GM18519 (cell line): ENCODE data around the gene PRPS1.
A peak's percentile ranks its signal among the peaks of the same experiment; 100 is the strongest.
"Not testable (repeated sequence)": the region's sequence is repeated elsewhere in the genome, so short reads cannot be mapped to it uniquely, and the experiment has no call there.

Experiments
- ATAC-seq: cut with Tn5 transposase; IDR thresholded peaks from one replicate; pipeline ENCODE4 v1.9.1; 2021; ENCODE audit warnings: mild to moderate bottlenecking, moderate library complexity; ENCODE audit not compliant: unreplicated experiment, low FRiP score

The PRPS1 gene

GRCh38 chrX:107628662-107629539, 591 bp downstream of the PRPS1 start:
- no peak for ATAC-seq

DNA sequence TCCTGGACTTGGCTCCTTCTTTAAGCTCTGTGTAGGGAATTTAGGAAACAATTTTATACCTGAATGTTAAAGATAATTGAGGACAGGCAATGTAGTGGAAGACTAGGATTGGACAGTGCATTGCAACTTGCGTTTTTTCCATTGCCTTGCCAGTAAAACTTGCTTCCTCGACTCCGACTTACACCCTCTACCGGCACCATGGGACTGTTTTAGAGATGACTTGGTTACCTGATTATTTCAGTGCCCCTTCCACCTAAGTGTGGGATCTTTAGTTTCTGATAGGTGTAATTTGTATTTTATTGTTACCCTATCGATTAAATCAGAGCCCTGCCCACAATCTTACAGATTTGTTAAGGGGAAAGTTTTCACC, 1.2 kb downstream of the PRPS1 start:
- no peak for ATAC-seq

DNA sequence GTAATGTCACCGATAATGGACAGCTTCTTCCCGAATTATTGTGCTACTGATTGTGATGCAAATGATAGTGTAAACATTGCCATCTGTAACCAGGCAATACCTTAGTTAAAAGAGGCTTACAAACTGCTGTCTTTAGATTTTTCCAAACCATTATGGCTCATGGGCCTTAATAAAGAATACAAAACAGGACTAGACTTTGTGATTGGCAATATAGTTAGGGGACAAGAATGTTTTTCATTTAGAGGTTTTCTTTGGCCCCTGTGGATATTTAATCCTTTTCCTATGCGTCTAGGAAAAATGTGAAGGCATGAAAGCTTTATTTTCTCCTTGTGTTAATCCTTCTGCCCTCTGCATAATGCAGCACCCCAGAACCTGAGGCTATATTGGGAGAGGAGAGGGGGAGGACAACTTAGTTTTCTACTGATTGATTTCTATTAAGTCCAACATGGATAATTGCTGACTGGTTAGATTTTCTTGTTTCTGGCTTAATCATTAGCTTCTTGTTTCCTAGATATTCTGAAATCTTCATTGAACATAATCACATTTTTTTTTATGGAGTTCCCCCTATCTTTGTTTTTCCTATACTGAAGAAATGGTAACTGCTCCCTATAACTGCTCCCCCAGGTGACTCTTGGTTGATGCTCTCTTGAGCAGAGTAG, 1.9 kb downstream of the PRPS1 start:
- ATAC-seq = no peak

- no peak for ATAC-seq
Observed at GRCh38 chrX:107632346-107632745, 4.0 kb downstream of the PRPS1 start.

DNA sequence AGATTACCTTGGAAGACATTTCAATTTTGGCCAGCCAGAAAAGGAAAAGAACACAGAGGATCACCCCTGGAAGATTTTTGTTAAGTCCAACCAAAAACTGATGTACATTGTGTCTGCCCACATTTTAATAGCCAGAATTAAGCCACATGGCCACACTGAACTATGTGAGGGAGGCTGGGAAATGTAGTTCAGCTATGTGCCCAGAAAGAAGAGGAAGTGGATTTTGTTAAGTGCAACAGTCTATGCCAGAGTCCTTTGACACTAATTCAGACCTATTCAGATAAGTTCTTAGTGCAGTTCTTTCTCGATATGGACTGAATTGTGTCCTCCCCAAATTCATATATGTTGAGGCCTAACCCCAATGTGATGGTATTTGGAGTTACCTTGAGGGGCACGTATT, 18.4 kb downstream of the PRPS1 start:
- no peak for ATAC-seq

- no peak for ATAC-seq
Observed at GRCh38 chrX:107648332-107648731, 20.0 kb downstream of the PRPS1 start.

GRCh38 chrX:107654566-107654871, 26.2 kb downstream of the PRPS1 start:
- ATAC-seq = no peak

DNA sequence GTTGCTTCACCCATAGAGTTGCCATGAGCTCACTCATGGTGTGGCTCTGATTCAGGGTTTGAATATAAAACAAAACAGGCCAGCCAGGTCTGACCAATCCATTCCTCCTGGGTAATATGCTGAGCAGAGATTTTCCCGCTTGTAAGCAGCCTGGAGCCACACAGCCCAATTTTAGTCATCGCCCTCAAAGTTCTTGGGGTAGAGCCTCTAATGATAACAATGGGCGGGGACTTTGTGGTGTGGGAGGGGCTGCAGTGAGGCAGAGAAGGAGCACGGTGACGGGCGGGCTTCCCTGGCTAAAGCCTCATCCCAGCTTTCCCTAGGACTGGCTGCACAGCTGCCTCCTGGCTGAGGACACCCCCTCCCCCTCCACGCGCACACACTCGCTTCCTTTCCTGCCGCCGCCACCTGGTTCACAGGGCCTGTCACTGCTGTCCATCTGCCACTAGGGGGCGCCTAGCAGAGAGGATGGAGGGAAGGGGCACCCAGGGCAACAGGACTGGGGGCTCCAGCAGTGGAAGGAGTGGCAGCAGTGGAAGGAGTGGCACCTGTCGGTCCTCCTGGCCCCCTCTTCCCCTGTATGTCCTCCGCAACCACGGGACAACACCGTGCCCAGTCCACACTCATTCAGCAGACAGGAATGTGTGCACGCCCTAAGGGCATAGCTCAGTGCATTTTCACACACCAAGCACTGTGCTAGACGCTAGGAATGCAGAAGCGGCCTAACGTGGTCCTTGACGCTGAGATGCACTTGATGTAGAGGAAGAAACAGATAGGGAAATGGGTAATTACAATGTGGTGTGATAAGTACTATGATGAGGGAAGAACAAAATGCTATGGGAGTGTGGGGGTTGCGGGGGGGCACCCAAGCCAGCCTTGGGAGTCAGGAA, 26.8 kb downstream of the PRPS1 start:
- ATAC-seq = peak; percentile 56

DNA sequence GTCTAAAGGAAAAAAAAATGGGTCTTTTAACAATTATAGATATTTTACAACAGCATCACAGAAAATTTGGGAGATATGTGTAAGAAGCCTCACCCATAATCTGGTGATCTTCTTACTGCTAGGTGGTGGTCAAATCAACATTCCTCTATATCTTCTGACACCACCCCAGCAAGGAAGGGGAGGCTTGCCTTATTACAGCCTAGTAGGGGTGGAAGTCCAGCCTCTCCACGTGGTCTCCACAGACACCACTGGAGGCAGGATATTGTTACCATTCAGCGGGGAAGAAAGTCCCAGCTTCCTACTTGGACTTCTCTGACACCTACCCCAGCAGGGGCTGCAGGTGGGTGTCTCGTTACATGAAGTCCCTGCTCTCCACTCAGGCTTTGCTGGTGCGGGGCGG, 28.7 kb downstream of the PRPS1 start:
- ATAC-seq = no peak

GRCh38 chrX:107658660-107659059, 30.4 kb downstream of the PRPS1 start:
- ATAC-seq = no peak

DNA sequence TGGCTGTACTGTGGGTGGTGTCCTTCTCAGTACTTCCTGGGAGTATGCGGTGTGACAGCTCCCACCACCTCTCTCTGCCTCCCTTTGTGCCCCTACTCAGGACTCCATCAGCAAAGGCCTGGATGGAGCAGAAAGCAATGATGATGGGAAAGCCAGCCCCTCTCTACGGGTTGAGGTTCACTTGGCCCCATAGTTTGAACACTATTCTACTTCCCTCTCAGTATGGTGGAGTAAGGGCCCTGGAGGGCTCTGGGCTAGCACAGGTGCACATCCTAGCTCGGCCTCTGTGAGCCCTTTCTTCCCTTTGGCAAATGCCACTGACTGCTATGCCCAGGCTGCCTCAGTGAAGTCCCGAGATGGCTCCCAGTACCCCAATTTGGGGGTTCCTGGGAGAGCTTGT, 31.0 kb downstream of the PRPS1 start:
- no peak for ATAC-seq

DNA sequence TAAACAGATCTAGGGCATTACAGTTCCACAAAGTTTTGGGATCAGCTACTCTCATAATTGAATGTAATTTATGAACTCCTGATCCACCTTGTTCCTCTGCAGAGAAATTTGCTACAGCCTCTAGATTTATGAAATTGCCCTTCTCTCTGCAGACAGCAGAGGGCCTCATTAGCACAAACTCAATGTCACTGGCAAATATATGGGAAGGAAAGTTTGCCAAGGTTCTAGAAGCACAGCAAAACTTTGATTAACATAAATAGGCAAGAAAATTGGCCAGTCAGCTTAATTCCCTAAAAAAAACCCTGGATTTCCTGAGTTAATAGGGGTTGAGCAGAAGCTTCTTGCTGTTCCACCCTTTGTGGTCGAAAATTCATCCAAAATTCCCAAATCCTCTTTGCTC, 31.5 kb downstream of the PRPS1 start:
- no peak for ATAC-seq

DNA sequence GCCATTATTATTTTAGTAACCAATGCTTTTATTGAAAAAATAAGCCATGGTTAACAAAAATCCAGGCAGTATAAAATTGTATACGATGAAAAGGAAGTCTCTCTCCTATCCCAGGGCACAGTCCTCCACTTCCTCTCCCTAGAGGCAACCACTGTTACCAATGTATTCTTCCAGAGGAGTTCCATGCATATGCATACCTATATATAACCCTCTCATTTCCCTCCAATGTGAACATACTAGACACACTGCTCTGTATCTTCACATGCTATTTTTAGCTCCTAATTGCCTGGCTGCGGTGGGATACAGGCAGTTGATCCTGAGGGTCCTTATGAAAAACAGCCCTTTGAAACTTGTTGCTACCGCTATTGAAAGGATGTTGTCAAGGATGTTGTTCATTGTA, 33.8 kb downstream of the PRPS1 start:
- no peak for ATAC-seq

DNA sequence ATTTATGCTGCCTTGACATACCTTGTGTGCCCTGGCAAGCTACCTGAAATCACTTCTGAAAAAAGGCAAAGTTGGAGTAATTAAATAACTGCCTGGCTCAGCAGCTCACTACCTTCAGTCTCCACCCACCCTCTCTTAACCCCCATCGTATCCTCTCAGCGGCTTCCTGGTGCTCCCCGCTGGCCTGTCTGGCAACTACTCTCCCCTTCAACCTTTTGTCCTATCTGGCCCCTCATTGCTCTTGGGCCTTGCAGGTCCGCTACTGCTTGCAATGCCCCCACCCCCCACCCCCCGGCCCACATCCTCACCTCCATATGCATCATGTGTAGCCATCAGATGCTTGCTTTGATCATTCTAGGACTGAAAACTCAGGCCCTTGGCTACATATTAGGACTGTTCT, 34.5 kb downstream of the PRPS1 start:
- ATAC-seq = no peak

DNA sequence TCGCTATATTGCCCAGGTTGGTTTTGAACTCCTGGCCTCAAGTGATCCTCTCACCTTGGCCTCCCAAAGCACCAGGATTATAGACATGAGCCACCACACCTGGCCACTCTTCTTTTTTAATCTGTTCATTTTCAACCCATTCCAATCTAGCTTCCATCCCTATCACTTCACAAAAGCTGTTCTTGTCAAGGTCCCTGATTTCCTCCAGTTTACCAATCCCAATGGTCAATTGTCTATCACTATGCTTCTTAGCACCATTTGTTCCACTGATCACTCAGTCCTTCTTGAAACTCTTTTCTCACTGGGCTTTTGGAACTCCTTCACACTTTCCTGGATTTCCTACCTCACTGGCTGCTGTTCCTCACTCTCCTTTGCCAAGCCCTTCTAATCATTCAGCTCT, 38.6 kb downstream of the PRPS1 start:
- ATAC-seq = no peak

- no peak for ATAC-seq
Observed at GRCh38 chrX:107667426-107667825, 39.1 kb downstream of the PRPS1 start.

GRCh38 chrX:107668710-107669109, 40.4 kb downstream of the PRPS1 start:
- ATAC-seq = not testable (repeated sequence)

GRCh38 chrX:107669261-107669660, 41.0 kb downstream of the PRPS1 start:
- ATAC-seq = no peak

DNA sequence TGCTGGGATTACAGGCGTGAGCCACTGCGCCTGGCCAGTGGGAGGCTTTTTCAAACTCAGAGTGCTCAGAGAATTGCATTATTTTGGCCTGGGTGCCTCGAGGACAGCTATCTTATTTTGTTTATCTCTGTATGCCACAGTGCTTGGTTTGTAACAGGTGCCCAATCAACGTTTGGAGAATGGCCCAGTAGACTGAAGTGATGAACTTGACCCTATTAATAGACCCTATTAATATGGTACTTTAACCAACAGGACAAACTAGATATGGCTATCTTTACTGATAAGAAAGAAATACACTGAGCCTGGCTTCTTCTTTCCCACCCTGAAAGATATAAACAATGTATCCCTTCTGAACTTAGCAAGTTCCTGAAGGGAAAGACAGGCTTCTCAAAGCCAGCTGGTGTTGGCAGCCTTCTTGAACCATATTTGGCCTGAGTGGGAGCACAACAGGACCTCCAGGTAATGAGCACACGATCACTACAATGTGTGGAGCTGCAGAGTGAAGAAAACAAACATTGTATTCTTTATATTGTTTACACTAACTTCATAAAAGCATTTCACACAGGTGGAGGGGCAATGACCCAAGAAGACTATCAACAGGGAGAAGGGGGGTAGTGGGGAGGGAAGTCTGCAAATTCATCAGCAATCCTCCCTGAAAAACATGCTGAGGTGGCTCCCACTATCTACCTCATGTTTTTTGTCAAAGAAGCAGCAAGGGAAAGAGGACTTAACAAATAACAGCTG, 41.7 kb downstream of the PRPS1 start:
- ATAC-seq = no peak

DNA sequence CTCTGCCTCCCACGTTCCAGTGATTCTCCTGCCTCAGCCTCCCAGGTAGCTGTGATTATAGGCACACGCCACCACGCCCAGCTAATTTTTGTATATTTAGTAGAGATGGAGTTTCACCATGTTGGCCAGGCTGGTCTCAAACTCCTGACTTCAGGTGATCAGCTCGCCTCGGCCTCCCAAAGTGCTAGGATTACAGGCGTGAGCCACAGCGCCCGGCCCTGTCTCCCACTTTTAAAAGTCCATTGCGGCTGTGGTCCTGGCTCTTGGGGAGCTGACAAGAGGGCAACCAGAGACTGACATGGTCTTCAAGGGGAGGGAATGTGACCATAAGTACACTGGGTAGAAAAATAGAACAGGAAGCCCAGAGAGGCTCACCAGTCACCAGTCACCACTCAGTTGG, 42.9 kb downstream of the PRPS1 start:
- not testable (repeated sequence) for ATAC-seq

DNA sequence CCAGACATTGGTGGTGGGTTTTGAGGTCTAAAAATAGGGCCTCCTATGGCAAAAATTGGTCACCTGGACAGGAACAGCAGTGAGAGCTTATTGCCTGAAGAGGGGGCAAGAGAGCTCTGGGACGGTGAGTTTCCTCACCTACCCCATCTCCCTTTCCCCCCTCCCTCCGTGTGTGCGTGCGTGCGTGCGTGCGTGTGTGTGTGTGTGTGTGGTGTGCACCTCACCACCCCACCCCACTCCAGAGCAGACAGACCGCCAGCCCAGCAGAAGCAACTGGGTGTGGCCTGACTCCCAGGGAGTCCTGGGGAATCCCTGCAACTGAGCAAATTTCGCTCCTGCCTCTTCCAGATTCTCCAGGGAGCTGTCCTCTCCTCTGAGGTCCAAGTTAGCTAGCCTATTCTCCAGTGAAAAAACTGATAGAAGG, 44.7 kb downstream of the PRPS1 start:
- ATAC-seq = no peak
